ENCODE data around the gene PARP16.

- no peak for TF ChIP-seq POLR2A (IDR thresholded peaks at IDR 0.05)
- TF ChIP-seq CTCF (IDR thresholded peaks at IDR 0.05) = no peak
These were observed 20.2 kb downstream of the PARP16 start for GRCh38 chr15:65266469-65266868.
